Effector memory CD8-positive, alpha-beta T cell (primary cell): ENCODE results near the gene ACE.

Experiments
- ATAC-seq: fragments of 150-1000 bp; cut with Tn5 transposase; replicated peaks from 2 replicates; pipeline ENCODE4 v1.10.0; 2021; ENCODE audit warnings: mild to moderate bottlenecking, moderate library complexity
- DNase-seq, 3 experiments: peaks; one replicate each; pipeline ENCODE4 v3.0.0; 2021
- H3K27ac Mint-ChIP-seq, 2 donors: one replicate each; pipeline ENCODE4 v1.8.0; 2022; ENCODE audit warnings: mild to moderate bottlenecking in 2 of 2, mixed read lengths in 2 of 2, moderate library complexity in 2 of 2
- H3K27me3 Mint-ChIP-seq, 2 donors: one replicate each; pipeline ENCODE4 v1.8.0; 2022; ENCODE audit warnings: mixed read lengths in 2 of 2
- H3K36me3 Mint-ChIP-seq: one replicate; pipeline ENCODE4 v1.8.0; 2022; ENCODE audit warnings: mild to moderate bottlenecking, moderate library complexity, mixed read lengths; ENCODE audit not compliant: insufficient read depth
- H3K4me1 Mint-ChIP-seq, 2 donors: one replicate each; pipeline ENCODE4 v1.8.0; 2022; ENCODE audit warnings: low read depth in 2 of 2, mixed read lengths in 2 of 2
- H3K4me3 Mint-ChIP-seq, 2 donors: one replicate each; pipeline ENCODE4 v1.8.0; 2022; ENCODE audit warnings: mild to moderate bottlenecking in 2 of 2, mixed read lengths in 2 of 2, moderate library complexity in 2 of 2
- H3K9me3 Mint-ChIP-seq, 2 donors: one replicate each; pipeline ENCODE4 v1.8.0; 2022; ENCODE audit warnings: mixed read lengths in 2 of 2

Gene ACE

DNA sequence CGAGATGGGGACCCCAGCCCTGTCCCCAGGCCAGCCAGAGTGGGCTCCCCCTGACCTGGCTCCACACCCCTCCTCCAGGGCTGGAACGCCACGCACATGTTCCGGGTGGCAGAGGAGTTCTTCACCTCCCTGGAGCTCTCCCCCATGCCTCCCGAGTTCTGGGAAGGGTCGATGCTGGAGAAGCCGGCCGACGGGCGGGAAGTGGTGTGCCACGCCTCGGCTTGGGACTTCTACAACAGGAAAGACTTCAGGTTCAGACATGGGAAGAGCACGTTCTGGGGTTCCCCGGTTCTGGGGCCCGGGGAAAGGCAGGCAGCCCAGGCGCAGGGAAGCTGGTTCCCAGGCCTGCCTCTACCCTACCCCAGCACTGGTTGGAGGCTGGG, 4.6 kb downstream of the ACE start:
- Mint-ChIP-seq H3K27me3 (peaks cover 22 to 26% of the 10 kb centered on the region in 2 donors), H3K9me3 (no peaks in the 10 kb centered on the region), H3K4me3 (no peak overlapping the region), H3K4me1 (peaks cover 9 to 16% of the 10 kb centered on the region in 2 donors), H3K36me3 (no peaks in the 10 kb centered on the region), H3K27ac (no peak overlapping the region)
- no peak for ATAC-seq
- no peak for DNase-seq

DNA sequence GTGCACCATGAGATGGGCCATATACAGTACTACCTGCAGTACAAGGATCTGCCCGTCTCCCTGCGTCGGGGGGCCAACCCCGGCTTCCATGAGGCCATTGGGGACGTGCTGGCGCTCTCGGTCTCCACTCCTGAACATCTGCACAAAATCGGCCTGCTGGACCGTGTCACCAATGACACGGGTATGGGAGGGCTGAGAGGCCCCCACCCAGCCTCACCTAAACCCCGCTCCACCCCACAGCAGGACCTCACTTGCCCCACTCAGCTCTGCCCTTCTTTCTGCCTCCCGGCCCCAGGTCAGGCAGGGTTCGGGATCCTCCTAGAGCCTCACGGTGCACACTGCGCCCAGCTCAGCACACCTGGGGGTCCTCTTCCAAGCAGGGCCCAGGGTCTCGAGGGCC, 5.6 kb downstream of the ACE start:
- Mint-ChIP-seq H3K27ac (no peak overlapping the region), H3K27me3 (peaks cover 22 to 25% of the 10 kb centered on the region in 2 donors), H3K36me3 (peaks cover under 1% of the 10 kb centered on the region), H3K9me3 (no peaks in the 10 kb centered on the region), H3K4me1 (peaks cover 8 to 15% of the 10 kb centered on the region in 2 donors), H3K4me3 (no peak overlapping the region)
- DNase-seq (no peak), ATAC-seq (no peak)

DNA sequence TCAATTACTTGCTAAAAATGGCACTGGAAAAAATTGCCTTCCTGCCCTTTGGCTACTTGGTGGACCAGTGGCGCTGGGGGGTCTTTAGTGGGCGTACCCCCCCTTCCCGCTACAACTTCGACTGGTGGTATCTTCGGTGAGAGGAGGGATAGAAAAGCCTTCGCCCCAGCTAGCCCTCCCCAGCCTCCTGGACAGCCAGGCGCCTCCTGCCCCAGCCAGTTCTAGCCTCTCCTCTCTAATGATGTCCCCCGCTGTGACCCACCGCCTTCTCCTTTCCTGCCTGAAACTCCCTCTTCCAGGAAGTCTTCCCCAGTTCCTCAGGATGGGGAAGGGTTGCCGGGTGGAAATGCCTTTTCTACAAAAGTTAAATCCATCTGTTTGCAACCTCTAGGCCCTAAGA, 6.2 kb downstream of the ACE start:
- H3K9me3 Mint-ChIP-seq, result no peaks in the 10 kb centered on the region
- peaks cover 2% of the 10 kb centered on the region for H3K36me3 Mint-ChIP-seq
- no peak overlapping the region for H3K4me3 Mint-ChIP-seq
- H3K27ac Mint-ChIP-seq, result no peak overlapping the region
- ATAC-seq, result no peak
- no peak for DNase-seq
- H3K4me1 Mint-ChIP-seq, result peaks cover 6 to 10% of the 10 kb centered on the region in 2 donors
- H3K27me3 Mint-ChIP-seq, result peaks cover 18 to 20% of the 10 kb centered on the region in 2 donors

DNA sequence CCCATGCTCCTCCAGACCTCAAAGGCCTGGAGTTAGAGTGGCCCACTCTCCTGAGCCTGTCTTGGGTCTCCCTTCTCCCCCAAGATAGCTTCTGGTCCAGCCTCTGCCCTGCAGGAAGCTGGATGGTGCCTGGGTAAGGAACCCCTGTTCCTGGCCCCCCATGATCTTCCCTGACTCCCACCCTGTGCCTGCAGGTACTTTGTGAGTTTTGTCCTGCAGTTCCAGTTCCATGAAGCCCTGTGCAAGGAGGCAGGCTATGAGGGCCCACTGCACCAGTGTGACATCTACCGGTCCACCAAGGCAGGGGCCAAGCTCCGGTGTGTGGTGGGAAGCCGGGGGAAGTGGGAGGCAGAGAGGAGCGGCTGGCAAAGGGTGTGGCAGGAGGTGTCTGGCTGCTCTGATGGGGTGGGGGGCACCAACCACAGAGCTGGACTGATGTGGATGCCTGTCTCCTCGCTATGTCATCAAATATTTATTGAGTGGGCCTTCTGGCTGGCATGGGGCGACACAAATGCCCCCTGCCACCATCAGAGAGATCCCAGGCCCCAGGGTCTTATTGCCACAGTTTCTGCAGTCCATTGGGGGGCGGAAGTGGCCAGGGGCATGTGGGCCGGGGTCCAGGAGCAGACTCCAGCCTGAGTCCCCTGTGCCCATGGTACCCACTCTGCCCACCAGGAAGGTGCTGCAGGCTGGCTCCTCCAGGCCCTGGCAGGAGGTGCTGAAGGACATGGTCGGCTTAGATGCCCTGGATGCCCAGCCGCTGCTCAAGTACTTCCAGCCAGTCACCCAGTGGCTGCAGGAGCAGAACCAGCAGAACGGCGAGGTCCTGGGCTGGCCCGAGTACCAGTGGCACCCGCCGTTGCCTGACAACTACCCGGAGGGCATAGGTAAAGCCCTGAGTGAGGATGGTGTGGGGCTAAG, 7.1 kb downstream of the ACE start:
- Mint-ChIP-seq H3K27me3 (peaks cover 14 to 18% of the 10 kb centered on the region in 2 donors), H3K27ac (no peak overlapping the region), H3K4me3 (no peak overlapping the region), H3K9me3 (no peaks in the 10 kb centered on the region), H3K36me3 (peaks cover 2% of the 10 kb centered on the region), H3K4me1 (peaks cover 4 to 6% of the 10 kb centered on the region in 2 donors)
- ATAC-seq, result no peak
- DNase-seq, result no peak

DNA sequence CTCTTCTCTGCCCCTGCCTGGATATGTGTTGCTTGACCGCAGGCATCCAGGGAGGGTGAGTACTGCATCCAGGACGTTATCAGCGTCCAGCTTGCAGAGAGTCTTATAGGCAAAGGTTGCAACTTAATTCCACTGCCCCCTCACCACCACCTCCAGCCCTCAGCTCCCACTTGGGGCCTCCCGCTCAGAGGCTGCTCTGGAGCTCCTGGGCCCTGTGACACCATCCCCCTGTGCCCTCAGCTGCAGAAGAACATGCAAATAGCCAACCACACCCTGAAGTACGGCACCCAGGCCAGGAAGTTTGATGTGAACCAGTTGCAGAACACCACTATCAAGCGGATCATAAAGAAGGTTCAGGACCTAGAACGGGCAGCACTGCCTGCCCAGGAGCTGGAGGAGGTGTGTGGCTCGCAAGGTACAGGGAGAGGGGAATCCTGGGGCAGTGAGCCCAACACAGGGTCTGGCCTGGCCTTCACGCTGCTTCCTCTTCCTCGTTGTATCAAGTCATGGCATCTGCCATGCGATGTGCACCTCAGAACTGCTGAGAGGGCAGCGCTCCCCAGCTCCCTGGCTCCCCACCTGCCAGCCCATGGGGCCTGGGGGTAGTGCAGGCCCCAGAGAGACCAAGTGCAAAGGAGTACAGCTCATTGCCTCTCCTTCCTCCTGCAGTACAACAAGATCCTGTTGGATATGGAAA, 9.6 kb downstream of the ACE start:
- H3K36me3 Mint-ChIP-seq, result peaks cover 2% of the 10 kb centered on the region
- DNase-seq (no peak), ATAC-seq (no peak)
- no peaks in the 10 kb centered on the region for H3K9me3 Mint-ChIP-seq
- H3K4me3 Mint-ChIP-seq, result no peak overlapping the region
- H3K27me3 Mint-ChIP-seq, result peaks cover 8 to 12% of the 10 kb centered on the region in 2 donors
- no peaks in the 10 kb centered on the region for H3K4me1 Mint-ChIP-seq
- H3K27ac Mint-ChIP-seq, result peak overlapping the region in 1 of 2 donors; percentile 69

DNA sequence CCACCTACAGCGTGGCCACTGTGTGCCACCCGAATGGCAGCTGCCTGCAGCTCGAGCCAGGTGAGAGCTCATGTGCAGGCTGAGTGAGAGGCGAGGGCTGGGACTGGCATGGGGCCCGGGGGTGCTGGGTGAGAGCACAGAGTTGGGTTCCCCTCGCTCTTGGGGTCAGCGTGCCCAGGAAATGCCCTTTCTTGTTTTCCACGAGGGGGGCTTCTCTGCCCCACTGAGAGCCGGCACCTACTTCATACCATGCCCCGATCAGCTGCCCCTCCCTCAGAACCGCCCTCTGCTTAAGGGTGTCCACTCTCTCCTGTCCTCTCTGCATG, 10.1 kb downstream of the ACE start:
- Mint-ChIP-seq H3K4me3 (no peak overlapping the region), H3K27me3 (peaks cover 8 to 12% of the 10 kb centered on the region in 2 donors), H3K9me3 (no peaks in the 10 kb centered on the region), H3K4me1 (no peaks in the 10 kb centered on the region), H3K27ac (no peak overlapping the region), H3K36me3 (peaks cover 2% of the 10 kb centered on the region)
- no peak for DNase-seq
- no peak for ATAC-seq

DNA sequence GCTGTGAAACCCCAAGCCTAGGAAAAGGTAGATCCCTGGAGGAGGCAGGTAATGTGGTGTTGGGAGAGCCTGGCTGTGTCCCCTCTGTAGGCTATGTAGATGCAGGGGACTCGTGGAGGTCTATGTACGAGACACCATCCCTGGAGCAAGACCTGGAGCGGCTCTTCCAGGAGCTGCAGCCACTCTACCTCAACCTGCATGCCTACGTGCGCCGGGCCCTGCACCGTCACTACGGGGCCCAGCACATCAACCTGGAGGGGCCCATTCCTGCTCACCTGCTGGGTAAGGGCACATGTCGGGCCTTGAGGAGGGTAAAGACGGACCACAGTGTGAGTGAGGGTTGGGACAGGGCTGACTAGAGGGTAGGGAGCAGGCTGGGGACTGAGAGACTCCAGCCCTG, 12.0 kb downstream of the ACE start:
- no peak overlapping the region for H3K27ac Mint-ChIP-seq
- H3K27me3 Mint-ChIP-seq, result no peaks in the 10 kb centered on the region
- no peaks in the 10 kb centered on the region for H3K4me1 Mint-ChIP-seq
- peaks cover 2% of the 10 kb centered on the region for H3K36me3 Mint-ChIP-seq
- H3K4me3 Mint-ChIP-seq, result no peak overlapping the region
- no peak for ATAC-seq
- no peak for DNase-seq
- no peaks in the 10 kb centered on the region for H3K9me3 Mint-ChIP-seq

DNA sequence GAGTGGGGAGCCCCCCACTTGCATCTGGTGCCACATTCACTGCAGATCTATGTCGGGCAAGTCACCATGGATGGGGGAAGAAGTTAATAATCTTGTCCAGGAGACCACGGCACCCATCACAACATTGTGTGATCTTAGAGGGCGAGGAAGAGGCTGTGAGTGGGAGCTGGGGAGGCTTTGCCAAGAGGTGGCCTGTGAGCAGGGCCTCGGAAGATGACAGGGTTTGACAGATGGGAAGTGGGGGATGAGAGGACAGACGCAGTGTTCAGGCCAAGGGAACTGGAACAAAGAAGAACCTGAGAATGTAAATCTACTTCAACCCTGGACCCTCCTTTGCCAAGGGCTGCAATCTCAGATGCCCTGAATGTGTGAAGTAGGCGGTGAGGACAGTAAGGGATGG, 12.4 kb downstream of the ACE start:
- H3K4me3 Mint-ChIP-seq, result no peak overlapping the region
- H3K27me3 Mint-ChIP-seq, result no peaks in the 10 kb centered on the region
- no peaks in the 10 kb centered on the region for H3K9me3 Mint-ChIP-seq
- no peak for ATAC-seq
- no peak overlapping the region for H3K27ac Mint-ChIP-seq
- H3K36me3 Mint-ChIP-seq, result peaks cover 2% of the 10 kb centered on the region
- DNase-seq, result no peak
- H3K4me1 Mint-ChIP-seq, result no peaks in the 10 kb centered on the region

DNA sequence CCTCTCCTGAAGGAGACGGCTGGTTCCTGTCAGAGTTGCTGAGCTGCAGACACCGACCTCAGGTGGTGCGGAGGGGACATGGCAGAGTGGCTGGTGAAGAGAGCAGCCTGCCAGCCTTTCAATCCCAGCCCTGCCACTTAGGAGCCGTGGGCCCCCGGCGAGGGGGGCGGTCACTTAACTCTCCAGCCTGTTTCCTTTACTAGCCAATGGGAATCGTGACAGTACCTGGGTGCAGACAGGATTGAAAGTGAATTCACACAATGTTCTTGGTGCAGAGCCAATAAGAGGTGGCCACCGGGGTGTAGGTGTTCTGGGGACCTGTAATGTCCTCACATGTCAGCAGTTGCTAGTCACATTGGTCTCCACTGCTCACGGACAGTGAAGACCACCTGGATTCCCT, 13.5 kb downstream of the ACE start:
- Mint-ChIP-seq H3K9me3 (no peaks in the 10 kb centered on the region), H3K27me3 (no peaks in the 10 kb centered on the region), H3K4me1 (no peaks in the 10 kb centered on the region), H3K27ac (no peak overlapping the region), H3K4me3 (no peak overlapping the region), H3K36me3 (peaks cover 2% of the 10 kb centered on the region)
- ATAC-seq (no peak), DNase-seq (no peak)

DNA sequence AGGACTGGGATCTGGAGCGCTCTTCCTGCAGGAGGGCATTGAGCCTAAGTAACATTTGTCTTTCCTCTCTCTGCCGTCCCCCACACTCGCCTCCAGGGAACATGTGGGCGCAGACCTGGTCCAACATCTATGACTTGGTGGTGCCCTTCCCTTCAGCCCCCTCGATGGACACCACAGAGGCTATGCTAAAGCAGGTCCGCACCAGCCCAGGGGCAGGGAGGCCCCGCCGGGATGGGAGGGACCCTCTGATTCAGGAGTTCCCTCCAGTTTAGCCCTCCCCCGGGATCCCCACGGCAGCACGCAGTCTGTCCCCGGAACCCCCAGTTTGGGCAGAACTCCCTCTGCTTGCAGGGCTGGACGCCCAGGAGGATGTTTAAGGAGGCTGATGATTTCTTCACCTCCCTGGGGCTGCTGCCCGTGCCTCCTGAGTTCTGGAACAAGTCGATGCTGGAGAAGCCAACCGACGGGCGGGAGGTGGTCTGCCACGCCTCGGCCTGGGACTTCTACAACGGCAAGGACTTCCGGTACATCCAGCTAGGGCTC, 14.1 kb downstream of the ACE start:
- no peaks in the 10 kb centered on the region for H3K27me3 Mint-ChIP-seq
- H3K9me3 Mint-ChIP-seq, result no peaks in the 10 kb centered on the region
- DNase-seq, result no peak
- no peak overlapping the region for H3K27ac Mint-ChIP-seq
- H3K36me3 Mint-ChIP-seq, result peaks cover 2% of the 10 kb centered on the region
- H3K4me1 Mint-ChIP-seq, result no peaks in the 10 kb centered on the region
- H3K4me3 Mint-ChIP-seq, result no peak overlapping the region
- ATAC-seq, result no peak

DNA sequence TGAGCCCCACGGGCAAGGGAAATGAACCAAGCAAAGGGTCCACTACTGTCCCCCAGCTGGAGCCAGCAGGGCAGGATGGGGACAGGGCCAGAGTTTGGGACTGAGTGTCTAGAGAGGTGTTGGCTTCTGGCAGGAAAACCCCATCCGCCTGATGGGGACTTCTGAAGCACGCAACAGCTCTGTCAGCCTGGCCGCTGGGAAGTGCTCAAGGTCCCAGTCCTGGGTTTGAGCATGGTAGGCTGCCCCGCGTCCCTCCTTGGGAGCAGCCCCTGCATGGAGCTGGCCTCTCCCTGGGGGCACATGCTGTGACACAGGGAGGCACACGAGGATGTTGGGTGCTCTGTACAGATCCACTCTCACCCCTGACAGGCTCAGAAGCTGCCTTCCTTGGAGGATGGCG, 14.6 kb downstream of the ACE start:
- Mint-ChIP-seq H3K27me3 (no peaks in the 10 kb centered on the region), H3K4me3 (no peak overlapping the region), H3K9me3 (no peaks in the 10 kb centered on the region), H3K36me3 (peaks cover 2% of the 10 kb centered on the region), H3K27ac (no peak overlapping the region), H3K4me1 (no peaks in the 10 kb centered on the region)
- ATAC-seq, result no peak
- no peak for DNase-seq

DNA sequence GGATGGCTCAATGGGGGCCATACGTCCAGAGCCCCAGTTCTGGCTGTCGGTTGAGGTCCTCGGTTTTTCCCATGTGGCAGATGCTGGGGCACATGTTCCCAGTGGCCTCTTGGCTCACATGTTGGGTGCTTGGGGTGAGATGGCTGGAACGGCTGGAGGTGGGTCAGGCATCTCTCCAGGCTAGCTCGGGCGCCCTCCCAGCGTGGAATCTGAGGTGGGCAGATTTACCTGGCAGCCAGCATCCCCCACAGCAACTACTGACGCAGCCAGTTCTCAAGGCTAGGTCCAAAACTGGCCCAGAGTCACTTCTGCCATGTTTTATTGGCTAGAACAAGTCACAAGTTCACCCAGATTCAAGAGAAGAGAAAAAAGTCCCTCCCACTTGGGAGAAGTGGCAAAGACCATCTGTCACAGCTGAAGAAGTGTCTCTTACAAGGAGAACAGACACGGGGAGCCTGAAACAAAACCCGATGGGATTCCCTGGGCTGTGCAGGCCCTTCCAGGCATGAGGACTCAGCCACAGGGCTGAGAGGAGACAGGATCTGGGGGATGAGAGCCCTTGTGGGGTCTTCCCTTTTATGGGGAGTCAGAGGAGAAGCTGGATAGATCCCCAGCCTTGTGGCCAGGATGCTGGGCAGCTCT, 15.2 kb downstream of the ACE start:
- Mint-ChIP-seq H3K36me3 (peaks cover 2% of the 10 kb centered on the region), H3K4me1 (no peaks in the 10 kb centered on the region), H3K27me3 (no peaks in the 10 kb centered on the region), H3K9me3 (no peaks in the 10 kb centered on the region), H3K27ac (peak overlapping the region in 1 of 2 donors; percentile 66), H3K4me3 (no peak overlapping the region)
- ATAC-seq (no peak), DNase-seq (no peak)

DNA sequence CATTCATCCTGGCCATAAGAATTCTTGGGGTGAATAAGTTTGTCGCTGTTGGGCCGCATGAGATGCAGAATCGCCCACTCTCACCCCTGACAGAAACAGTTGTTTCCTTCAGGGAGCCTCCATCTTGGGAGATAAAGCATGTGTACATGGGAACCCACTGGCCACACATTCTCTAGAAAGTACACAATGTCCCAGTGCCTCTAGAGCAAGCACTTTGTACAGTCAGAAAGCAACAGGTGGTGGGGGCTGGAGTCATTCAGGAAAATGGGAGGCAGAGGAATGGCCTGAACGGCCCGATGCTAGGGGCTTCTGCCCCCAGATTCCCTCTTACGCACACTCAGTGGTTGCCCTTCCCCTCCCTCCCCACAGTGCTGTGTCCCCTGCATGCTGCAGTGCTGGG, 16.1 kb downstream of the ACE start:
- no peak for ATAC-seq
- no peaks in the 10 kb centered on the region for H3K4me1 Mint-ChIP-seq
- H3K9me3 Mint-ChIP-seq, result no peaks in the 10 kb centered on the region
- no peak overlapping the region for H3K27ac Mint-ChIP-seq
- no peaks in the 10 kb centered on the region for H3K36me3 Mint-ChIP-seq
- no peaks in the 10 kb centered on the region for H3K27me3 Mint-ChIP-seq
- DNase-seq, result no peak
- H3K4me3 Mint-ChIP-seq, result no peak overlapping the region
